Neuronal stem cell (in vitro differentiated cells): Measurements from ENCODE around the gene CA6.
"Not testable (repeated sequence)": the region's sequence is repeated elsewhere in the genome, so short reads cannot be mapped to it uniquely, and the experiment has no call there.

Experiments
- DNase-seq: peaks from one replicate; pipeline ENCODE4 v3.0.0-alpha.2; 2013; ENCODE audit warnings: low spot score
- H2AFZ ChIP-seq: one replicate; pipeline ENCODE4 v1.6.1; 2013; ENCODE audit warnings: mild to moderate bottlenecking, low read length, inconsistent platforms
- H2AK5ac ChIP-seq: 2 replicates; pipeline ENCODE4 v1.6.1; 2013; ENCODE audit warnings: low read depth, mild to moderate bottlenecking, inconsistent platforms, low read length, moderate library complexity, mixed read lengths
- H2BK120ac ChIP-seq: 2 replicates; pipeline ENCODE4 v1.6.1; 2013; ENCODE audit warnings: low read depth, mild to moderate bottlenecking, inconsistent platforms, low read length, moderate library complexity, mixed read lengths
- H2BK12ac ChIP-seq: one replicate; pipeline ENCODE4 v1.6.1; 2013; ENCODE audit warnings: low read length, inconsistent platforms
- H2BK15ac ChIP-seq: 2 replicates; pipeline ENCODE4 v1.6.1; 2013; ENCODE audit warnings: mild to moderate bottlenecking, low read length, inconsistent platforms, mixed read lengths
- H2BK5ac ChIP-seq: one replicate; pipeline ENCODE4 v1.6.1; 2013; ENCODE audit warnings: inconsistent platforms, mild to moderate bottlenecking, low read length, moderate library complexity
- H3K14ac ChIP-seq: one replicate; pipeline ENCODE4 v1.6.1; 2013; ENCODE audit warnings: low read length, inconsistent platforms
- H3K18ac ChIP-seq: 2 replicates; pipeline ENCODE4 v1.6.1; 2013; ENCODE audit warnings: low read length, inconsistent platforms
- H3K23ac ChIP-seq: 2 replicates; pipeline ENCODE4 v1.6.1; 2013; ENCODE audit warnings: low read depth, mild to moderate bottlenecking, mixed read lengths, low read length, inconsistent platforms; ENCODE audit not compliant: poor library complexity
- H3K27ac ChIP-seq: replicated peaks from 3 replicates; pipeline ENCODE4 v1.5.1; 2013; ENCODE audit warnings: low read length, inconsistent platforms
- H3K27me3 ChIP-seq, 3 experiments: 2 replicates each; pipeline ENCODE4 v1.6.1; 2013; ENCODE audit warnings: low read length in 3 of 3, mild to moderate bottlenecking in 2 of 3, inconsistent platforms in 1 of 3, low read depth in 1 of 3, mixed read lengths in 1 of 3, moderate library complexity in 1 of 3; ENCODE audit not compliant: control insufficient read depth in 3 of 3, insufficient read depth in 3 of 3
- H3K36me3 ChIP-seq, 2 donors: replicated peaks in 1 of 2; 2 replicates each; pipeline ENCODE4 v1.6.1; 2013; ENCODE audit warnings: low read length in 2 of 2; ENCODE audit not compliant: control insufficient read depth in 2 of 2, insufficient read depth in 2 of 2
- H3K4ac ChIP-seq: 2 replicates; pipeline ENCODE4 v1.6.1; 2013; ENCODE audit warnings: inconsistent platforms, mild to moderate bottlenecking, low read length, moderate library complexity
- H3K4me1 ChIP-seq, 2 donors: 1 replicate in 1 of 2; 2 replicates in 1 of 2; pipeline ENCODE4 v1.6.1; 2013; ENCODE audit warnings: low read length in 2 of 2, low read depth in 1 of 2; ENCODE audit not compliant: control insufficient read depth in 2 of 2, insufficient read depth in 1 of 2
- H3K4me2 ChIP-seq: one replicate; pipeline ENCODE4 v1.6.1; 2013; ENCODE audit warnings: mild to moderate bottlenecking, low read length, inconsistent platforms; ENCODE audit not compliant: insufficient read depth, poor library complexity, severe bottlenecking
- H3K4me3 ChIP-seq, 2 donors: 2 replicates each; pipeline ENCODE4 v1.5.1; 2013; ENCODE audit warnings: low read length in 2 of 2, mild to moderate bottlenecking in 2 of 2, inconsistent platforms in 1 of 2, moderate library complexity in 1 of 2
- H3K79me1 ChIP-seq: one replicate; pipeline ENCODE4 v1.6.1; 2013; ENCODE audit warnings: low read depth, mild to moderate bottlenecking, inconsistent platforms, low read length, moderate library complexity
- H3K9ac ChIP-seq: one replicate; pipeline ENCODE4 v1.6.1; 2013; ENCODE audit warnings: mild to moderate bottlenecking, low read depth, low read length, inconsistent platforms; ENCODE audit not compliant: poor library complexity
- H3K9me3 ChIP-seq, 2 donors: replicated peaks in 1 of 2; 2 replicates each; pipeline versions ENCODE3 to v1.6.1; 2013; ENCODE audit warnings: low read length in 2 of 2, mild to moderate bottlenecking in 2 of 2, inconsistent platforms in 1 of 2, low read depth in 1 of 2, mixed read lengths in 1 of 2, moderate library complexity in 1 of 2; ENCODE audit not compliant: control insufficient read depth in 2 of 2, insufficient read depth in 1 of 2
- H4K8ac ChIP-seq: one replicate; pipeline ENCODE4 v1.6.1; 2013; ENCODE audit warnings: low read depth, mild to moderate bottlenecking, inconsistent platforms, low read length, moderate library complexity
- H4K91ac ChIP-seq: one replicate; pipeline ENCODE4 v1.6.1; 2013; ENCODE audit warnings: low read length, low read depth, mild to moderate bottlenecking, inconsistent platforms; ENCODE audit not compliant: poor library complexity
- WGBS, 2 donors: extraction: QIAGEN DNeasy Blood & Tissue Kit; methylation state at CpG; one replicate each; pipeline ENCODE4 v1.1.7; 2013; ENCODE audit warnings: missing lambda C conversion rate in 2 of 2, mixed read lengths in 1 of 2; ENCODE audit not compliant: insufficient read length in 2 of 2, insufficient replicate concordance in 1 of 2; ENCODE audit errors: extremely low coverage in 2 of 2; 5-methylcytosine and 5-hydroxymethylcytosine counted together

Gene CA6

GRCh38 chr1:8915446-8915845 lies 30.2 kb upstream of the CA6 start:
- Histone ChIP-seq H3K4me2 (no peak overlapping the region), H4K8ac (no peak overlapping the region), H3K14ac (no peak overlapping the region), H2BK12ac (no peak overlapping the region), H3K9me3 (peaks cover 6 to 8% of the 10 kb centered on the region in 2 donors), H2AK5ac (no peak overlapping the region), H3K27me3 (no peaks in the 10 kb centered on the region), H2AFZ (no peak overlapping the region), H3K4me3 (no peak overlapping the region), H3K9ac (no peak overlapping the region), H3K36me3 (no peaks in the 10 kb centered on the region), H3K18ac (no peak overlapping the region), H3K4ac (no peak overlapping the region), H3K79me1 (no peaks in the 10 kb centered on the region), H3K23ac (no peak overlapping the region), H3K4me1 (peaks cover 9 to 14% of the 10 kb centered on the region in 2 donors), H4K91ac (no peak overlapping the region), H2BK5ac (no peak overlapping the region), H2BK15ac (no peak overlapping the region), H2BK120ac (no peak overlapping the region), H3K27ac (no peak overlapping the region)
- no CpG with 5 or more reads among the region's 3 CpGs for WGBS, 2 donors
- DNase-seq, result peak; percentile 37

- Histone ChIP-seq H3K27me3 (peaks cover 0 to 16% (median 0%) of the 10 kb centered on the region in 3 experiments), H3K4me1 (peaks cover 9 to 14% of the 10 kb centered on the region in 2 donors)
- not testable (repeated sequence) for DNase-seq, H2BK15ac ChIP-seq, H3K23ac ChIP-seq, H2AK5ac ChIP-seq, H3K4me3 ChIP-seq, H3K27ac ChIP-seq, H3K4me2 ChIP-seq, H3K4ac ChIP-seq, H2BK120ac ChIP-seq, H3K14ac ChIP-seq, H2AFZ ChIP-seq, H2BK5ac ChIP-seq, H4K8ac ChIP-seq, H3K18ac ChIP-seq, H3K79me1 ChIP-seq, H3K9ac ChIP-seq, H3K36me3 ChIP-seq, H4K91ac ChIP-seq, H2BK12ac ChIP-seq, H3K9me3 ChIP-seq
- WGBS, 2 donors, result no CpG with 5 or more reads among the region's 10 CpGs
These were observed 28.1 kb upstream of the CA6 start for GRCh38 chr1:8917536-8917935.

DNA sequence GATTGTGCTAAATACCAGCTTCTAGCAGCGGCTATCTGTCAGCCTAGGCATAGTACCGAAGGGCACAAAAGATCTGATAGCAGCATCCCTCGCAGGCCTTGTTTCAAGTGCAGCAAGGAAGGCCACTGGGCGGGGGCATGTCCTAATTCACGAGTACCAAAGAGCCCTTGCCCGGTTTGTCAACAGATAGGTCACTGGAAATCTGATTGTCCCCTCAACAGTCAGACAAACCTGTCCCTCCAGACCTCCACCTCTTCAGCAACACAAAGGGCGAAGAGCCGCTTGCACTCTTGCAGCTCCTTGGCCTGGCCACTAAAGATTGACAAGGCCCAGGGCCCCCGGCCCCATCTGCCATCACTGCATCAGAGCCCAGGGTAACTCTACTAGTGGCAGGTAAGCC lies 22.7 kb upstream of the CA6 start:
- H2BK5ac ChIP-seq, result no peak overlapping the region
- no peaks in the 10 kb centered on the region for H3K4me1 ChIP-seq
- no peaks in the 10 kb centered on the region for H3K79me1 ChIP-seq
- no peak overlapping the region for H3K4me2 ChIP-seq
- H4K91ac ChIP-seq, result no peak overlapping the region
- no peak overlapping the region for H2AK5ac ChIP-seq
- no peak overlapping the region for H3K23ac ChIP-seq
- no peak overlapping the region for H2BK120ac ChIP-seq
- H3K14ac ChIP-seq, result no peak overlapping the region
- no peak overlapping the region for H3K4ac ChIP-seq
- no peak overlapping the region for H3K18ac ChIP-seq
- H2AFZ ChIP-seq, result no peak overlapping the region
- no peaks in the 10 kb centered on the region for H3K9me3 ChIP-seq
- H2BK15ac ChIP-seq, result no peak overlapping the region
- peaks cover 0 to 37% (median 0%) of the 10 kb centered on the region in 3 experiments for H3K27me3 ChIP-seq
- WGBS, 2 donors, result no CpG with 5 or more reads among the region's 9 CpGs
- H3K4me3 ChIP-seq, result no peak overlapping the region
- H3K27ac ChIP-seq, result no peak overlapping the region
- no peak overlapping the region for H3K9ac ChIP-seq
- no peaks in the 10 kb centered on the region for H3K36me3 ChIP-seq
- no peak overlapping the region for H2BK12ac ChIP-seq
- H4K8ac ChIP-seq, result no peak overlapping the region
- no peak for DNase-seq

DNA sequence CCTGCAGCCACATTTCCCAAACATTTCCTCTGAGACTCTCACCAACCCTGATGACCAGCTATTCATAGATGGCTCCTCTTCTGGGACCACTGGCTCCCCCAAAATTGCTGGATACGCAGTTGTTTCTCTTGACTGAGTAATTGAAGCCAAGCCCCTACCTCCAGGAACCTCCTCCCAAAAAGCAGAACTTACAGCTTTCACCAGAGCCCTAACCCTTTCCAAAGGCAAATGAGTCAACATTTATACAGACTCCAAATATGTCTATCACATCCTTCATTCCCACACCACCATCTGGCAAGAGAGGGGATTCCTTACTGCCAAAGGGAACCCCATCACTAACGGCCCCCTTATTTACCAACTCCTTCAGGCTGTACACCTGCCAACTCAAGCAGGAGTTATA lies 20.3 kb upstream of the CA6 start:
- no peak overlapping the region for H3K14ac ChIP-seq
- H4K8ac ChIP-seq, result no peak overlapping the region
- no peak overlapping the region for H2BK12ac ChIP-seq
- no peak overlapping the region for H3K23ac ChIP-seq
- no peak overlapping the region for H3K4me2 ChIP-seq
- no peak overlapping the region for H3K4ac ChIP-seq
- no peaks in the 10 kb centered on the region for H3K4me1 ChIP-seq
- no peak overlapping the region for H4K91ac ChIP-seq
- H2BK120ac ChIP-seq, result no peak overlapping the region
- H3K9ac ChIP-seq, result no peak overlapping the region
- H3K18ac ChIP-seq, result no peak overlapping the region
- WGBS, 2 donors, result no CpG with 5 or more reads among the region's 2 CpGs
- no peaks in the 10 kb centered on the region for H3K79me1 ChIP-seq
- no peak overlapping the region for H3K27ac ChIP-seq
- no peak overlapping the region for H2BK5ac ChIP-seq
- H2BK15ac ChIP-seq, result no peak overlapping the region
- no peak overlapping the region for H2AK5ac ChIP-seq
- no peak overlapping the region for H2AFZ ChIP-seq
- DNase-seq, result no peak
- H3K27me3 ChIP-seq, result peaks cover 0 to 37% (median 0%) of the 10 kb centered on the region in 3 experiments
- H3K9me3 ChIP-seq, result no peaks in the 10 kb centered on the region
- H3K36me3 ChIP-seq, result no peaks in the 10 kb centered on the region
- H3K4me3 ChIP-seq, result no peak overlapping the region
